HEK293 (cell line): ENCODE measurements around the gene CC2D2B.
"Not testable (repeated sequence)": the region's sequence is repeated elsewhere in the genome, so short reads cannot be mapped to it uniquely, and the experiment has no call there.

Experiments used
- CTCF ChIA-PET: fragments of 350-600 bp; formaldehyde crosslinking; extraction: SDS; loops from one replicate; lab custom pipeline; 2021; ENCODE audit warnings: antibody characterized with exemption; lab: Yijun Ruan, JAX
- POLR2A ChIA-PET: fragments of 300-600 bp; formaldehyde crosslinking; extraction: SDS; loops from one replicate; lab custom pipeline; 2020; ENCODE audit warnings: antibody characterized with exemption, inconsistent platforms; lab: Yijun Ruan, JAX
- H3K27ac ChIP-seq: fragments of 200-500 bp; sonication (Bioruptor generic); 2 replicates; pipeline ENCODE4 v1.5.1; 2014; ENCODE audit warnings: low read depth, low read length, control low read depth, inconsistent platforms; ENCODE audit errors: extremely low read depth
- H3K36me3 ChIP-seq, 2 experiments: fragments of 200-500 bp in 1 of 2; sonication (Bioruptor generic) in 1 of 2; 1 replicate in 1 of 2; 2 replicates in 1 of 2; pipeline ENCODE4 v1.5.1; 2014 to 2017; ENCODE audit warnings: inconsistent platforms in 2 of 2, low read length in 2 of 2; ENCODE audit not compliant: control insufficient read depth in 2 of 2, insufficient read depth in 1 of 2
- H3K4me1 ChIP-seq: fragments of 200-500 bp; sonication (Bioruptor generic); 2 replicates; pipeline ENCODE4 v1.5.1; 2014; ENCODE audit warnings: mild to moderate bottlenecking, low read length, inconsistent platforms; ENCODE audit not compliant: control insufficient read depth, insufficient read depth
- H3K4me3 ChIP-seq: 2 replicates; pipeline ENCODE4 v1.5.1; 2011; ENCODE audit warnings: low read depth, mild to moderate bottlenecking, control low read depth, low read length, moderate library complexity
- H3K9me3 ChIP-seq: fragments of 200-500 bp; sonication (Bioruptor generic); 2 replicates; pipeline ENCODE4 v1.5.1; 2014; ENCODE audit warnings: low read depth, low read length, inconsistent platforms; ENCODE audit not compliant: control insufficient read depth, insufficient read depth
- BCL11B ChIP-seq: fragments of 450-650 bp; formaldehyde crosslinking; IDR thresholded peaks from 2 replicates; pipeline ENCODE4 v1.5.1; 2016; ENCODE audit warnings: low read depth, missing biosample characterization, missing genetic modification characterization
- EGR2 ChIP-seq: fragments of 450-650 bp; formaldehyde crosslinking; IDR thresholded peaks from 2 replicates; pipeline ENCODE4 v1.5.1; 2016; ENCODE audit warnings: low read depth, missing biosample characterization, missing genetic modification characterization
- IKZF3 ChIP-seq: fragments of 450-650 bp; IDR thresholded peaks from 2 replicates; pipeline ENCODE4 v1.5.0; 2018; ENCODE audit warnings: missing biosample characterization, mild to moderate bottlenecking, missing genetic modification characterization, moderate library complexity
- ZBTB17 ChIP-seq: fragments of 450-650 bp; formaldehyde crosslinking; IDR thresholded peaks from 2 replicates; pipeline ENCODE4 v1.5.1; 2016; ENCODE audit warnings: missing biosample characterization, missing genetic modification characterization
- ZNF132 ChIP-seq: fragments of 450-650 bp; formaldehyde crosslinking; IDR thresholded peaks from 2 replicates; pipeline ENCODE4 v1.5.1; 2017; ENCODE audit warnings: missing biosample characterization, missing genetic modification characterization, borderline replicate concordance
- ZNF19 ChIP-seq: fragments of 450-650 bp; formaldehyde crosslinking; IDR thresholded peaks from 2 replicates; pipeline ENCODE4; 2016; ENCODE audit warnings: missing biosample characterization, missing genetic modification characterization, low read depth
- ZNF2 ChIP-seq: fragments of 450-650 bp; formaldehyde crosslinking; IDR thresholded peaks from 2 replicates; pipeline ENCODE4 v1.5.1; 2016; ENCODE audit warnings: missing biosample characterization, missing genetic modification characterization
- ZNF549 ChIP-seq: fragments of 450-650 bp; IDR thresholded peaks from 2 replicates; pipeline ENCODE4 v1.5.1; 2018; ENCODE audit warnings: missing biosample characterization, missing genetic modification characterization, mild to moderate bottlenecking, inconsistent platforms, moderate library complexity
- ZNF623 ChIP-seq: fragments of 450-650 bp; formaldehyde crosslinking; IDR thresholded peaks from 2 replicates; pipeline ENCODE4 v1.5.1; 2016; ENCODE audit warnings: missing biosample characterization, missing genetic modification characterization
- ZSCAN23 ChIP-seq: fragments of 450-650 bp; formaldehyde crosslinking; IDR thresholded peaks from 2 replicates; pipeline ENCODE4 v1.5.1; 2016; ENCODE audit warnings: missing biosample characterization, missing genetic modification characterization
- TF ChIP-seq, protein P1 (sequence below): fragments of 450-650 bp; formaldehyde crosslinking; IDR thresholded peaks from 2 replicates; pipeline ENCODE4 v1.5.1; 2016; ENCODE audit warnings: missing biosample characterization, missing genetic modification characterization
- TF ChIP-seq, protein P2 (sequence below): fragments of 450-650 bp; formaldehyde crosslinking; IDR thresholded peaks from 2 replicates; pipeline ENCODE4 v1.5.1; 2016; ENCODE audit warnings: missing biosample characterization, missing genetic modification characterization, borderline replicate concordance
- TF ChIP-seq, protein P3 (sequence below): fragments of 450-650 bp; IDR thresholded peaks from 2 replicates; pipeline ENCODE4 v1.5.1; 2018; ENCODE audit warnings: missing biosample characterization, mild to moderate bottlenecking, missing genetic modification characterization
- TF ChIP-seq, protein P4 (sequence below): fragments of 450-650 bp; formaldehyde crosslinking; IDR thresholded peaks from 2 replicates; pipeline ENCODE4 v1.5.1; 2016; ENCODE audit warnings: missing biosample characterization, missing genetic modification characterization
- TF ChIP-seq, protein P5 (sequence below): fragments of 450-650 bp; formaldehyde crosslinking; IDR thresholded peaks from 2 replicates; pipeline ENCODE4 v1.5.1; 2017; ENCODE audit warnings: missing biosample characterization, missing genetic modification characterization

The CC2D2B gene

DNA sequence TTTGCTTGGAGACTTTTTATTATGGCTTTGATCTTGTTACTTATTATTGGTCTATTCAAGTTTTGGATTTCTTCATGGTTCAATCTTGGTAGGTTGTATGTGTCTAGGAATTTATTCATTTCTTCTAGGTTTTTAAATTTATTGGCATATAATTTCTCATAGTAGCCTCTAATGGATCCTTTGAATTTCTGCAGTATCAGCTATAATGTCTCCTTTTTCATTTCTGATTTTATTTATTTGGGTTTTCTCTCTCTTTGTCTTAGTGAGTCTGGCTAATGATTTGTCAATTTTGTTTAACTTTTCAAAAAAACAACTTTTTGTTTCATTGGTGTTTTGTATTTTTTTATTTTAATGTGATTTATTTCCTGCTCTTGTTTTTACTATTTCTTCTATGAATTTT lies 8.3 kb downstream of the CC2D2B start:
- H3K9me3 ChIP-seq, POLR2A ChIA-PET, H3K36me3 ChIP-seq, H3K27ac ChIP-seq, H3K4me1 ChIP-seq, H3K4me3 ChIP-seq, CTCF ChIA-PET: not testable (repeated sequence)

DNA sequence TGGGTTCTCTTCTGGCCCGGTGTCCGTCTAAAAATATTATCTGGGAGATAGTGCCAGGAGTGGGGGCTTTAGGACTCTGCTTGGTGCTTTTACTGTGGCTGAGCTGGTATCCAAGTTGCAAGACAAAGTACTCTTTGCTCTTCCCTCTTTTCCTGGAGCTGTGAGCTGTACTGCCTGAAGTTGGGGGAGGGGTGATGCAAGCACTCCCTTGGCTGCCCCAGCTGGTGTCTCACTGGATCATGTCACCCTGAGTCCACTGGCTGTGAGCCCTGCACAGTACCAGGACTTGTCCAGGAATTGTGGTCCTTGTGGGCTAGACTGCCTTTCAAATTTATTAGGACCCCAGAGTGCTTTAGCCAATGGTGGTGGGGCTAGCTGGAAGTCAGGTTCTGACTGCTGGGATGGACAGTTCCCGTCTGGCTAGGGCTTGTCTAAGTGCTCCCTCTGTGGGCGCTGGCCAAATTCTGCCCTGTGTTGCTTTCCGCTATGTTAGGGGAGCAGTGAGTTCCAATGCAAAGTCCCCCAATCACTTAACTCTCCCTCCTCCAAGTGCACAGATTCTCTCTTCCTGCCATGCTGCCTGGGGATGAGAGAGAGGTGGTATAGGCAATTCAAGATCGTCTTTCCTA lies 13.1 kb downstream of the CC2D2B start:
- no peaks in the 10 kb centered on the region for H3K36me3 ChIP-seq
- H3K27ac ChIP-seq = no peak overlapping the region
- POLR2A ChIA-PET = no interaction called here
- CTCF ChIA-PET = no interaction called here
- TF ChIP-seq ZNF19 (no peak), IKZF3 (tag by site-specific recombination) (no peak)
- TF ChIP-seq, protein P1, sequence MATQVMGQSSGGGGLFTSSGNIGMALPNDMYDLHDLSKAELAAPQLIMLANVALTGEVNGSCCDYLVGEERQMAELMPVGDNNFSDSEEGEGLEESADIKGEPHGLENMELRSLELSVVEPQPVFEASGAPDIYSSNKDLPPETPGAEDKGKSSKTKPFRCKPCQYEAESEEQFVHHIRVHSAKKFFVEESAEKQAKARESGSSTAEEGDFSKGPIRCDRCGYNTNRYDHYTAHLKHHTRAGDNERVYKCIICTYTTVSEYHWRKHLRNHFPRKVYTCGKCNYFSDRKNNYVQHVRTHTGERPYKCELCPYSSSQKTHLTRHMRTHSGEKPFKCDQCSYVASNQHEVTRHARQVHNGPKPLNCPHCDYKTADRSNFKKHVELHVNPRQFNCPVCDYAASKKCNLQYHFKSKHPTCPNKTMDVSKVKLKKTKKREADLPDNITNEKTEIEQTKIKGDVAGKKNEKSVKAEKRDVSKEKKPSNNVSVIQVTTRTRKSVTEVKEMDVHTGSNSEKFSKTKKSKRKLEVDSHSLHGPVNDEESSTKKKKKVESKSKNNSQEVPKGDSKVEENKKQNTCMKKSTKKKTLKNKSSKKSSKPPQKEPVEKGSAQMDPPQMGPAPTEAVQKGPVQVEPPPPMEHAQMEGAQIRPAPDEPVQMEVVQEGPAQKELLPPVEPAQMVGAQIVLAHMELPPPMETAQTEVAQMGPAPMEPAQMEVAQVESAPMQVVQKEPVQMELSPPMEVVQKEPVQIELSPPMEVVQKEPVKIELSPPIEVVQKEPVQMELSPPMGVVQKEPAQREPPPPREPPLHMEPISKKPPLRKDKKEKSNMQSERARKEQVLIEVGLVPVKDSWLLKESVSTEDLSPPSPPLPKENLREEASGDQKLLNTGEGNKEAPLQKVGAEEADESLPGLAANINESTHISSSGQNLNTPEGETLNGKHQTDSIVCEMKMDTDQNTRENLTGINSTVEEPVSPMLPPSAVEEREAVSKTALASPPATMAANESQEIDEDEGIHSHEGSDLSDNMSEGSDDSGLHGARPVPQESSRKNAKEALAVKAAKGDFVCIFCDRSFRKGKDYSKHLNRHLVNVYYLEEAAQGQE (tag by site-specific recombination) = peak; percentile 43; the same call in 1 of the 2 replicates
- TF ChIP-seq, protein P2, sequence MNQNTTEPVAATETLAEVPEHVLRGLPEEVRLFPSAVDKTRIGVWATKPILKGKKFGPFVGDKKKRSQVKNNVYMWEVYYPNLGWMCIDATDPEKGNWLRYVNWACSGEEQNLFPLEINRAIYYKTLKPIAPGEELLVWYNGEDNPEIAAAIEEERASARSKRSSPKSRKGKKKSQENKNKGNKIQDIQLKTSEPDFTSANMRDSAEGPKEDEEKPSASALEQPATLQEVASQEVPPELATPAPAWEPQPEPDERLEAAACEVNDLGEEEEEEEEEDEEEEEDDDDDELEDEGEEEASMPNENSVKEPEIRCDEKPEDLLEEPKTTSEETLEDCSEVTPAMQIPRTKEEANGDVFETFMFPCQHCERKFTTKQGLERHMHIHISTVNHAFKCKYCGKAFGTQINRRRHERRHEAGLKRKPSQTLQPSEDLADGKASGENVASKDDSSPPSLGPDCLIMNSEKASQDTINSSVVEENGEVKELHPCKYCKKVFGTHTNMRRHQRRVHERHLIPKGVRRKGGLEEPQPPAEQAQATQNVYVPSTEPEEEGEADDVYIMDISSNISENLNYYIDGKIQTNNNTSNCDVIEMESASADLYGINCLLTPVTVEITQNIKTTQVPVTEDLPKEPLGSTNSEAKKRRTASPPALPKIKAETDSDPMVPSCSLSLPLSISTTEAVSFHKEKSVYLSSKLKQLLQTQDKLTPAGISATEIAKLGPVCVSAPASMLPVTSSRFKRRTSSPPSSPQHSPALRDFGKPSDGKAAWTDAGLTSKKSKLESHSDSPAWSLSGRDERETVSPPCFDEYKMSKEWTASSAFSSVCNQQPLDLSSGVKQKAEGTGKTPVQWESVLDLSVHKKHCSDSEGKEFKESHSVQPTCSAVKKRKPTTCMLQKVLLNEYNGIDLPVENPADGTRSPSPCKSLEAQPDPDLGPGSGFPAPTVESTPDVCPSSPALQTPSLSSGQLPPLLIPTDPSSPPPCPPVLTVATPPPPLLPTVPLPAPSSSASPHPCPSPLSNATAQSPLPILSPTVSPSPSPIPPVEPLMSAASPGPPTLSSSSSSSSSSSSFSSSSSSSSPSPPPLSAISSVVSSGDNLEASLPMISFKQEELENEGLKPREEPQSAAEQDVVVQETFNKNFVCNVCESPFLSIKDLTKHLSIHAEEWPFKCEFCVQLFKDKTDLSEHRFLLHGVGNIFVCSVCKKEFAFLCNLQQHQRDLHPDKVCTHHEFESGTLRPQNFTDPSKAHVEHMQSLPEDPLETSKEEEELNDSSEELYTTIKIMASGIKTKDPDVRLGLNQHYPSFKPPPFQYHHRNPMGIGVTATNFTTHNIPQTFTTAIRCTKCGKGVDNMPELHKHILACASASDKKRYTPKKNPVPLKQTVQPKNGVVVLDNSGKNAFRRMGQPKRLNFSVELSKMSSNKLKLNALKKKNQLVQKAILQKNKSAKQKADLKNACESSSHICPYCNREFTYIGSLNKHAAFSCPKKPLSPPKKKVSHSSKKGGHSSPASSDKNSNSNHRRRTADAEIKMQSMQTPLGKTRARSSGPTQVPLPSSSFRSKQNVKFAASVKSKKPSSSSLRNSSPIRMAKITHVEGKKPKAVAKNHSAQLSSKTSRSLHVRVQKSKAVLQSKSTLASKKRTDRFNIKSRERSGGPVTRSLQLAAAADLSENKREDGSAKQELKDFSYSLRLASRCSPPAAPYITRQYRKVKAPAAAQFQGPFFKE (tag by site-specific recombination) = no peak
- no peak overlapping the region for H3K4me3 ChIP-seq
- no peaks in the 10 kb centered on the region for H3K4me1 ChIP-seq
- no peaks in the 10 kb centered on the region for H3K9me3 ChIP-seq

DNA sequence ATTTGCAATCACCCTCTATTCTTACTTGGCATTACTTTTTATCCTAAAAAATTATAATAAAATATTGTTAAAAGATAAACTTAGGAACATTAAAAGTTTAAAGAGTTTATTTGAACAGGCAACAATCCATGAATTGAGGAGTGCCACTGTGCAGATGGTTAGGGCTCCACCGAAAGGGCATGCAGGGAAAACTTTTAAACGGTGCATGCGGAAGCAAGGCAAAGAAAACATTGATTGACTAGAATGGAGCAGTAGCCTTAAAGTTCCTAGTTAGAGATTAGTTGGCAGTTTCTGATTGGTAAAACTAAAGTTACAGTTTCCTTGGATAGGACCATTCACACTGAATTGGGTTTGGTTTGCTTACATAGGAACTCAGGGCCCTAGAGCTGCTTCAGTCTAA lies 17.3 kb downstream of the CC2D2B start:
- ChIA-PET POLR2A (no interaction called here), CTCF (interaction anchor here (0.5 to 0.7 kb wide), 3 partner anchors 11 to 368 kb away, joined by 4 to 6 read pairs (median 5); no protein-coding TSS in a partner anchor)
- Histone ChIP-seq H3K36me3 (no peaks in the 10 kb centered on the region), H3K4me1 (no peaks in the 10 kb centered on the region), H3K4me3 (no peak overlapping the region), H3K27ac (no peak overlapping the region), H3K9me3 (no peaks in the 10 kb centered on the region)
- TF ChIP-seq, protein P3, sequence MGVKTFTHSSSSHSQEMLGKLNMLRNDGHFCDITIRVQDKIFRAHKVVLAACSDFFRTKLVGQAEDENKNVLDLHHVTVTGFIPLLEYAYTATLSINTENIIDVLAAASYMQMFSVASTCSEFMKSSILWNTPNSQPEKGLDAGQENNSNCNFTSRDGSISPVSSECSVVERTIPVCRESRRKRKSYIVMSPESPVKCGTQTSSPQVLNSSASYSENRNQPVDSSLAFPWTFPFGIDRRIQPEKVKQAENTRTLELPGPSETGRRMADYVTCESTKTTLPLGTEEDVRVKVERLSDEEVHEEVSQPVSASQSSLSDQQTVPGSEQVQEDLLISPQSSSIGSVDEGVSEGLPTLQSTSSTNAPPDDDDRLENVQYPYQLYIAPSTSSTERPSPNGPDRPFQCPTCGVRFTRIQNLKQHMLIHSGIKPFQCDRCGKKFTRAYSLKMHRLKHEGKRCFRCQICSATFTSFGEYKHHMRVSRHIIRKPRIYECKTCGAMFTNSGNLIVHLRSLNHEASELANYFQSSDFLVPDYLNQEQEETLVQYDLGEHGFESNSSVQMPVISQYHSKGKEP (tag by site-specific recombination) = no peak
- TF ChIP-seq ZNF549 (tag by site-specific recombination) = no peak
- no peak for TF ChIP-seq BCL11B
- TF ChIP-seq, protein P4, sequence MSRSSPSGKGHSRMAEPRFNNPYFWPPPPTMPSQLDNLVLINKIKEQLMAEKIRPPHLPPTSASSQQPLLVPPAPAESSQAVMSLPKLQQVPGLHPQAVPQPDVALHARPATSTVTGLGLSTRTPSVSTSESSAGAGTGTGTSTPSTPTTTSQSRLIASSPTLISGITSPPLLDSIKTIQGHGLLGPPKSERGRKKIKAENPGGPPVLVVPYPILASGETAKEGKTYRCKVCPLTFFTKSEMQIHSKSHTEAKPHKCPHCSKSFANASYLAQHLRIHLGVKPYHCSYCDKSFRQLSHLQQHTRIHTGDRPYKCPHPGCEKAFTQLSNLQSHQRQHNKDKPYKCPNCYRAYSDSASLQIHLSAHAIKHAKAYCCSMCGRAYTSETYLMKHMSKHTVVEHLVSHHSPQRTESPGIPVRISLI (tag by site-specific recombination) = no peak
- no peak for TF ChIP-seq ZBTB17 (tag by site-specific recombination)
- TF ChIP-seq EGR2 (tag by site-specific recombination) = no peak
- TF ChIP-seq, protein P5, sequence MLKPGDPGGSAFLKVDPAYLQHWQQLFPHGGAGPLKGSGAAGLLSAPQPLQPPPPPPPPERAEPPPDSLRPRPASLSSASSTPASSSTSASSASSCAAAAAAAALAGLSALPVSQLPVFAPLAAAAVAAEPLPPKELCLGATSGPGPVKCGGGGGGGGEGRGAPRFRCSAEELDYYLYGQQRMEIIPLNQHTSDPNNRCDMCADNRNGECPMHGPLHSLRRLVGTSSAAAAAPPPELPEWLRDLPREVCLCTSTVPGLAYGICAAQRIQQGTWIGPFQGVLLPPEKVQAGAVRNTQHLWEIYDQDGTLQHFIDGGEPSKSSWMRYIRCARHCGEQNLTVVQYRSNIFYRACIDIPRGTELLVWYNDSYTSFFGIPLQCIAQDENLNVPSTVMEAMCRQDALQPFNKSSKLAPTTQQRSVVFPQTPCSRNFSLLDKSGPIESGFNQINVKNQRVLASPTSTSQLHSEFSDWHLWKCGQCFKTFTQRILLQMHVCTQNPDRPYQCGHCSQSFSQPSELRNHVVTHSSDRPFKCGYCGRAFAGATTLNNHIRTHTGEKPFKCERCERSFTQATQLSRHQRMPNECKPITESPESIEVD = no peak
- no peak for TF ChIP-seq ZSCAN23
- no peak for TF ChIP-seq ZNF132 (tag by site-specific recombination)
- no peak for TF ChIP-seq ZNF2
- no peak for TF ChIP-seq ZNF623 (tag by site-specific recombination)
